GM18526 (cell line): ENCODE measurements around the gene HPD.

ENCODE experiments used
- POLR2A ChIP-seq: IDR thresholded peaks from 3 replicates; pipeline ENCODE4 v1.6.1; 2011; ENCODE audit not compliant: insufficient read length; ENCODE audit errors: extremely low read depth

The HPD gene

DNA sequence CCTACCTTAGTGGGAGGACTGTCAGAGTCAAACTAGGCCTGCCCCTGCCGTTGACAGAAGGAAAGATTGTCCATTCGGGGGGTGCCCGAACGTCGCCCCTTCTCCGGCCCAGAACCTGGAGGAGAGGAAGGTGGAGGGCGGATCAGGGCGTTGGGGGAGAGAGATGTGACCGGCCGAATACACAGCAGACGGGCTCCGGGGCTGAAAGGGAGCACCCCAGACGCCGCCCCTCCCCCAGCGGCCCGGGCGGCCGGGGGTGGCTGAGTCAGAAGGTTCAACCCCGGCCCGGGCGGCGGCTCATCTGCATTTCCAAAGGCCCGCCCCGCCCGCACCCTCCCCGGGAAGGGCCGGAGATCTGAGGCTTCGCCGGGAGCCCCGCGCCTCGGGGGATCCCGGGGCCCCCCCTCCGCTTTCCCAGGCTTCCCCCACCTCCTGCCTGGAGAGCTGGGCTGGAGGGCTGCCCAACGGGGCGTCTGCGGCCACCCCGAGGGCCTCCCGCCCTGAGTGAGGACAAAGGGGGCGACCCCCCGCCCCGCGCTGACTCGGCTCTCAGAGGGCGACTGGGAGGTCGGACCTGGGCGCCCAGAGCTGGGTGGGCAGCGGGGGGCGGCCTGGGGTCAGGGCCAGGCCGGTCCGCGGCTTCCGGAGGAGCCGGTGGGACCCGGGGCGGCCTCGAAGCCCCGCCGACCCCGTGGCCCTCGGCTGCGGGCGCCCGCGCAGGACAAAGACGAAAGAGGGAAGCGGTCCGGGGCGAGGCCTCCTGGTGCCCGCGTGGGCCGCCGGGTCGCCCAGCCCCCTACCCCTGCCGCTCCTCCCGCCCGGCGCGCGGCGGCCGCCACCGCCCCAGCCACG, 58.6 kb downstream of the HPD start:
- peak; percentile 25 for TF ChIP-seq POLR2A

DNA sequence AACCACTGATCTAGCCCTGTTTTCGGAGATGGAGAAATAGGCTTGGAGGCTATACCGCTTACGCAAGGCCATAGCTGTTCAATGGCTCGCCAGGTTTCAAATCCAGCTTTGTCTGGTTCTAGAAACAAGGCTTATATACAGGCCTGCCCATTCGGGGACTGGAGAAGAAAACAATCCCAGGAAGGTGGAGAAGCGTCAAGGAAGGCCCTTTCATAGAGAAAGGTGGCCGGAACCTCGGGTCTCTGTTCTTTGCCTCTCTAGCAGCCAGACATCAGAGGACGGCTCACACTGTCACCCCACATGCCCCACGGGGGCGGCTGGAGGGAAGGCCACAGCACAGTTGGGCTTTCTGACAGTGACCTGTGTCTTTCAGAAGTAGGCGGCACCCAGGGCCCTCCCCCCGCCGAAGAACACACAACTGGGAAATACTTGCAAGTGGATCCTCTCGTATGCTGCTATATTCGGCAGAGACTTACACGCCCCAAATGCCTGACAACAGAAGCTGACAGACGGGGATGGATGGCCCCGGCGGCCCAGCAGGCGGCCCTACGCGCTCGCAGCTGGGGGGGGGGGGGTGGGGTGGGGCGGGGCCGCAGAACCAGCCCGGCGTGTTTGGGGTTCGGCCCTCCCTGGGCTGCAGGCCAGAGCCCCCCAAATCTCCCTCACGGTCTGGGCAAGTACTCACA, 59.4 kb downstream of the HPD start:
- TF ChIP-seq POLR2A: no peak

DNA sequence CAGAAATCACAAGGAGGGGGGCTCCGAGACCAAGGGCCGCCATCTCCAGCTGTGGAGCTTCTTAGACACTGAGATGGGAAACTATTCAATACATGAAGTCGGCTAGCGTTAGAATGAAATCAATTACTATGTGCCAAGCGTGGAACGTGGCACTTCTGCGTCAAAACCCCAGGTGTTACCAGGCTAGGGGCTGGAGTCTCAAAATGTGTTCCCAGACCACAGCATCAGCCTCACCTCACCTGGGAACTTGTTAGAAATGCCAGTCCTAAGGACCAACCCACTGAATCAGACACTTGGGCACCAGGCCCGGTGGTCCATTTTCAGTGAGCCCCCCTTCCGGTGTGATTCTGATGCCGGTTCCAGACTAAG, 59.9 kb downstream of the HPD start:
- TF ChIP-seq POLR2A: no peak

DNA sequence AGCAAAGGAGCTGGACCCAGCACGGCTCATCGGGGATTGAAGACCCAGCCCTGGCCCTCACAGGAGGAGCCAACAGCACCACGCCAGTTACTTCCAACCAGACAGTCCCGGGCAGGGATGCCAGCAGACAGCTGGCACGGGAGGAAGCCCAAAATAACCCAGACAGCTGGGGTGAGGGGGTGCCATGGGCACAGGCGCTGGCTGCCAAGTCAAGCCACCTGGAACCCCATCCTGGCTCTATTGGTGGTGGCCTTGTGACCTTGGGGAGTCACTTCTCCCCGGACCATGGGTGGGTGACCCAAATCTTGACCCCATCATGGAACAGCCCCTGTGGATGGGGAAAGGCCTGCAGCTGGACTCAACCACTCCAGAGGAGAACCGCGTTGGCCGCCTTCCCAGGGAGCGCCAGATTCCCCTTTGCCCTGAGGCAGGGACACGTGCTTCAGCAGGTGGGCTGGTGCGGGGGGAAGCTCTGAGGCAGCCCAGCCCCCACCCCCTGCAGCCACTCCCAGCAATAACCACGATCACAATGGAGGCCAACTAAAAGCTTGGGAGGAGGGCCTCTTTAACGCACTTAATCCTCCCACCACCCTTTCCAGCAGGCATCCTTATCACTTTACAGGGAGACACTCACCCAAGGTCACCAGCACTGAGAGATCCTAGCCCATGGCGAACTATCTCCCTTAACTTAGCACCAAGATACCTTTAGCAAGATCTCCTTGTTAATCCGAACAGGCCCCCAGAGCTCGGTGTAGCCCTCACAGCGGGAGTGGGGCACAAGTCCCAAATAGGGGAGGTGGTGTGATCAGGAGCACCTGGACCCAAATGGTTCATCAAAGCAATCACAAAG, 60.5 kb downstream of the HPD start:
- TF ChIP-seq POLR2A: no peak

DNA sequence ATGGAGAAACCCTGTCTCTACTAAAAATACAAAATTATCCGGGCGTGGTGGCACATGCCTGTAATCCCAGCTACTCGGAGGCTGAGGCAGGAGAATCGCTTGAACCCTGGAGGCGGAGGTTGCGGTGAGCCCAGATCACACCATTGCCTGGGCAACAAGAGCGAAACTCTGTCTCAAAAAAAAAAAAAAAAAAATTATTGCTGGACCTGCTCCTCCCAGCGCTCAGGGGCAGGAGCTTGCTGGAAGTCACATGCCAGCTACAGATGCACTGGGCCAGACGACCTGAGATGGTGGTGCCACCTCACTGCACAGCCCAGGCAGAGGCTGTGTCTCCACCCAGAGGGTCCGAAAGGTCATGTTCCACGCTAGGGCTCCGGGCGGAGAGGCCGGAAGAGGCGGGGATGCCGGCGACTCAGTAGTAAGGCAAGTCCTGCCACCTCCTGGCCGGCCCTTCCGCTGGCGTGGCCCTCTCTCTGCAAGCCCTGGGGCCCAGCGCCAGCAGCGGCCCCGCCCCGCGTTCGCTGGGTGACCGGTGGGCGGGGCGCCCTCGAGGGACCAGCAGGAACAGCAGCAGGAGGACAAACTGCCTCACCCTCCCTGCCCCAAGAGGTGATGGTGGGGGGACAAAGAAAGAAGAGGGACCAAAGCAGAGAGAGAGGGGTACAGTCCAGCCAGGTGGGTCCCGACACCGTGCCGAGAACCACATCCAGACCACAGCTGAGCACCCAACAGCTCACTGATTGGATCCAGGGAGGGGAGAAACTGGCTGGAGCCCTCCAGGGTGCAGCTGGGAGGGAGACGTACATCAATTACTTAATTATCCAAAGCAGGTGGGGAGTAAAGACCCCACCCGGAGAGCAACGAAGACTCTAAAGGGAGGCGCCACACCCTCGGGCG, 61.6 kb downstream of the HPD start:
- TF ChIP-seq POLR2A: no peak

DNA sequence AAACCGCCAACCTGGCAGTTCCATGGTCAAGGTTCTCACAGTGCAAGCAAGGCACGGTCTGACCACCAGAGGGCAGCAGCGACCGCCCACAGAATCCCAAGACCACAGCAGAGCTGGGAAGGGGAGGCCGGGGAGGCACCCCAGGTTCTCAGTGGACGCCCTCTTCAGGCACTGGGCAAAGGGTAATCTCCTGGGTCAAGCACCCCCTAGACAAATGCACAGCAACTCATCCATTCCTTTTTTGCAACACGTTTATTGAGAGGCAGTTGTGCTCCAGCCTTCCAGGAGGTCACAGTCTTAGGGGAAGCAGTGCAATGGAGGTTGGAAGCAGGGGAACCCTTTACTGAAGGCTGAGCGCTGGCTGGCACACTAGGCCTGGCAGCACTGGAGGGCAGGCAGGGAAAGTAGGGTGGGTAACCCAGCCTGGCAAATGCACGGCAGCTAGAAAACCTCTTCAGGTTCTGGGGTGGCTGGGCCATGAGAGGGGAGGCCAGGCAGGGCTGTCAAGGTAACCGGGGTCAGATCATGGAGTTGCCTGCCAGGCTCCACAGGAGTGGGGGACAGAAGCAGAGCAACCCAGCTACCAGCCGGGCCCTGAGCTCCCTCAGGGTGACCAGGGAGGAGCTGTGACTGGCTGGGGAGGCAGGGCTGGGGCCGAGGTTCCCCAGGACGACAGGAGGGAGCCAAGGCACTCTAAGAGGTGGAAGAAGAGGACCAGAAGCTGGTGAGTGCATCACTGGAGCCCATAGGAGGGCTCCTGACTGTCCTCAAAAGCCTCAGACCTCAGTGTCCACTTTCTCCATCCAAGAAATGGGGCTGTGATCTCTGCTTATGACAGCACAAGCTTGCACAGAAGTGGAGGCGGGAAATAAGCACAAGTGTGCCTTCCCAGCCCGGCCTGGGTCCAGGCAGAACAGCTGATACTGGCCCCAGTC, 63.4 kb downstream of the HPD start:
- TF ChIP-seq POLR2A: no peak

DNA sequence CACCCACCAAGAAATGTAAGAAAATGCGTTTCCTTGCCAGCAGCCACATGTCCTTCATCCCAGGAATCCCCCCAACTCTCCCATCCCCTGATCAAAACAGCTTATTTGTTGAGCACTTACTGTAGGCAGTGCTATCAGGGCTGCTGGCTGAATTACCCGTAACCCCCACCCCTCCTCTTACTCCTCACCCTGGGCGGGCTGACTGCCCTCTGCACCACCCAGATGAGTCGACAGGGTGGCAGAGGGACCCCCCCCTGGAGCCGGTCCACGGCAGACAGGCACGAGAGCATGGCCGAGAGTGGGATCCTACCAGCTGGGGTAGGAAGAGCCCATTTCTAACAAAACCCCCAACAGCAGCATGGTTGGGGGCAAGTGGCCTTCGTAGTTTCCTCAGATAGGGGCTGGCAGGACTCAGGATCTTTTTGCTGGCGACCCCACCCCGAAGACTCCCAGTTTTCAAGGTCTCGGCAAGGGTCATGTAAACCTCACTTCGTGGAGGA, 64.1 kb downstream of the HPD start:
- no peak for TF ChIP-seq POLR2A

DNA sequence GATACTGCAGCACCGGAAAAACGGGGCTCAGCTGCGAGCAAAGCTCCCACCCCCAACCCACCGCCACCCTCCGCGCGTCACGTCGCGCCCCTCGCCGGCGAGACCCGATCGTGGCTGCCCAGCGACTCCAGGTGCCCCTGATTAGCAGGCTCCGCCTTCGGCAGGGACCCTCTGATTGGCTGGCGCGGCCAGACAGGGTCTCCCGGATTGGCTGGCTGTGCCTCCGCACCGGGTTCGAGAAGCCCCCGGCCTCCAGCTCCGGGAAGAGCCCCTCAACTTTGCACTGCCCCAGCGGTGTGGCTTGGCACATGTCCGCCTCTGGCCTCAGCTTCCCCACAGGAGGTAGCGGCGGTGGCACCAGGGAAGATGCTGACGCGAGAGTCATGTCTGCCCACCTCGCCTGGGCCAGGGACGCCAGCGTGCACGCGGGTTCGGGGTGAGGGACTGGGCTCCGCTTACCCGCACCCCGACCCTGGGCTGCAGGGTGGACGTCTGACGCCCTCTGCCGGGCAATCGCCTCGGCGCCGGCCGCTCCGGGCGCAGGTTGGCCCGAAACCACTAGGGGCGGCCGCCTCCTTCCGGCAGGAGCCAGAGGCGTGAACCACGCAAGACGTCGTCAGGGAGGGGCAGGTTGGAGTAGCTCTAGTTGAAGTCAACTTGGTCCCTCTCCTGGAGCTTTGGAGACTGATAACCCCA, 64.7 kb downstream of the HPD start:
- TF ChIP-seq POLR2A: no peak

DNA sequence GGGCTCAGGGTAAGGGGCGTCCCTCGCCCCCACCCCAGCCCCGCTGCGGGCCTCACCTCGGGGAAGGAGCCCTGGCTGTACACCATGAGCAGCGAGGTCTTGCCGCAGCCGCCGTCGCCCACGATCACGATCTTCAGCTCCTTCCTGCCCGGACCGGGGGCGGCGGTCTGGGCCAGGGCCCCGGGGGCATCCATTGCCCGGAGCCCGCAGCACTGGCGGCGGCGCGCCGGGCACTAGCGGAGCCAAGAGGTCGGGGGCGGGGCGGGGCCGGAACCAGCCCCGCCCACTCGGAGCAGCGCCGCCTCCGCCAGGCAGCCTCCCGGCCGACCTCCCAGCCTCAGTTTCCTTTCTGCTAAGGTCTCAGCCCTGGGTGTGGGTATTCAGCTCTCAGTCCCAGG, 65.2 kb downstream of the HPD start, which contains the start of gene RHOF:
TSS of gene RHOF (minus strand) at position 249 of the 398 bp plus-strand sequence. CDS start at position 194, 55 bp downstream.
- peak; percentile 68 for TF ChIP-seq POLR2A

DNA sequence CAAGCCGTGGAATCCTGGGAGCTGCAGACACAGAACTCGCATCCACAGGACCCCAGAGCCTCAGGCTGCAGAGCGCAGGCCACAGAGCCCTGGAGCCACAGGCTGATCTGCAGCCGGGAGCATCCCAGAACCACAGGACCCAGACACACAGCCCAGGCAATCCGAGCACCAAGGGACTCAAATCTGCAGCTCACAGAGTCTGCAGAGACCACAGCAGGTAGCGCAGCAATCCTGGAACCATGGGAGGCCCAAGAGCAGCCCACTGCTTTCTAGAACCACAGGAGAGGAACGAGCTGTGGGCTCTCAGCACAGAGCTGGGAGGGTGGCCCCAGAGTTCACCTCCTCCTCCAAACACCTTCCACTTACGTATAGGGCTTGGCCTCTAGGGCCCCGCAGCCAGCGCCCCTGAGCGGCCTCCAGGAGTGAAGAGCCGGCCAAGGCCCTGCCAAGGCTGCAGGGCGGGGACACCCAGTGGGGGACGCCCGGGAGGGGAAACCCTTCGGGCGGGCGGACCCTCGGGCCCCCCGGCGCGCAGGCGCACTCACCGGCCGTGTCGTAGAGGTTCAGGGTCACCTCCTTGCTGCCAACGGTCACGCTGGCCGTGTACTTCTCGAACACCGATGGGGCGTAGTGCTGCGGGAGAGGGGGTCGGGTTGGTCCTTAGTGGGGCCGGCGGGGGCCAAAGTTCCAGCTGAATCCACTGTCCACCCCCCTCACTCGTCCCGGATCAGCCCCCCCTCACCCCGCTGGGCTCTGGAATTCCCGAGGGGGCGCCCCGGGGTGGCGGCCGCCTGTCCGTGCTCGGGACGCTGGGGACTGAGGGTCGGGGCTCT, 65.8 kb downstream of the HPD start:
- peak; percentile 34 for TF ChIP-seq POLR2A

DNA sequence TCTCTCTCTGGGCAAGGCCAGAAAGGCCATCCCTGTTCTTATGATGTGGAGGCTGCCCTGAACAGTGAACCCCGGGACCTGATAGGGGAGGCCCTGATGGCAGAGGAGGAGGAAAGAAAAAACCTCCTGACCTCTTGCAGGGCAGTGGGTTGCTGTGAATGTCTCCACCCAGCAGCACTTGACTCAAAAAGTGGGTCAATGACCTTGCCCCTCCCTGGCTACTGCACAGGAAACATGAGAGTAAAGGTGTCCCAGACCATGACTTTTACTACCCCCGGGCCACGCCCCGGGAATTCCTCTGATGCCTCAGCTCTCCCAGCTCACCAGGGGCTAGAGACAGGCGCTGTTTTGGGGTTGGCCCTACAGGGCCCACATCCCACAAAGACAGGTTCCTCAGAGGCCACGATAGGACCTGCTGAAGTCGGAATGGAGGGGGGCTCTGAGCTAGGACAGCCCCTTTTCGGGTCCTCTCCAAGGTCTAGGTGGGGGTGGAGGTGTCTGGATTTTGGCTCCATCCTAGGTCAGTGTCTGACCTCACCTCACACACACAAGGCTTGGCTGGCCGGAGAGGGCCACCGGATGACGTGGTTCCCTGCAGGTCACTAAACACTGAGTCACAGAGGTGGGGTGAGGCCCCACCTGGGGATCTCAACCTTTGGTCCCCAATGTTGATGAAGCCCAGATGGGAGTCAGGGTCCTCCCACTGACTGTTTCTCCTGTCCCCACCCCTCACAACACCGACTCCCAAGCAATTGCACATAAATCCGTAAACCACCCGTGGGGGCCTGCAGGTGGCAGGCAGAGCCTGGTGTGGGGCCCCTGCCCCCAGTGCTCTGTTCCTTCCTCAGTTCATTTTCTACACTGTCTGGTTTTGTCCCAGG, 66.7 kb downstream of the HPD start:
- TF ChIP-seq POLR2A: no peak
